Measurements from ENCODE around the gene COL13A1. TPM values are rescaled to one million over a fixed set of nuclear protein-coding genes. Genes with fewer than 3 reads are reported as not detected.

The COL13A1 gene
- total and polyA plus RNA-seq, 2 of the 8 experiments (the other 6 are each of a cell fraction or from before 2014, with no cell fraction given): 2.6 to 5.2 TPM

- TF ChIP-seq CHD7 (IDR thresholded peaks at IDR 0.05; ENCODE audit: insufficient replicate concordance, low read length) (no peak), CREB1 (IDR thresholded peaks at IDR 0.05) (no peak), ATF3 (IDR thresholded peaks at IDR 0.05; ENCODE audit: insufficient read depth, low read depth, low read length) (no peak), TEAD4 (IDR thresholded peaks at IDR 0.05; ENCODE audit: low read depth, low read length) (no peak), TAF7 (optimal IDR thresholded peaks at IDR 0.05; ENCODE audit: borderline replicate concordance, low read depth, low read length) (no peak), TAF1 (IDR thresholded peaks at IDR 0.05; ENCODE audit: low read depth, low read length) (no peak)
Measured at GRCh38 chr10:69956741-69957230, 155.1 kb downstream of the COL13A1 start (continued).

Measured in H1 (cell line).